SK-N-DZ (cell line): ENCODE data around the gene GMDS.

Source experiments
- DNase-seq: peaks from one replicate; pipeline ENCODE4 v3.0.0-alpha.2; 2015; ENCODE audit warnings: low spot score

Gene GMDS

GRCh38 chr6:2178125-2178524, 67.3 kb downstream of the GMDS start:
- DNase-seq = no peak

GRCh38 chr6:2175825-2176224, 69.6 kb downstream of the GMDS start:
- no peak for DNase-seq

- peak; percentile 59 for DNase-seq
Observed at GRCh38 chr6:2173203-2173961, 72.0 kb downstream of the GMDS start.

- no peak for DNase-seq
Observed at GRCh38 chr6:2171728-2172127, 73.7 kb downstream of the GMDS start.

- DNase-seq = no peak
Observed at GRCh38 chr6:2168480-2168879, 76.9 kb downstream of the GMDS start.

GRCh38 chr6:2166717-2167116, 78.7 kb downstream of the GMDS start:
- DNase-seq = no peak

- no peak for DNase-seq
Observed at GRCh38 chr6:2165286-2165685, 80.1 kb downstream of the GMDS start.

GRCh38 chr6:2164481-2164880, 80.9 kb downstream of the GMDS start:
- DNase-seq = no peak

GRCh38 chr6:2162079-2162445, 83.3 kb downstream of the GMDS start:
- no peak for DNase-seq

- peak; percentile 18 for DNase-seq
Observed at GRCh38 chr6:2158596-2159271, 86.7 kb downstream of the GMDS start.

GRCh38 chr6:2157441-2158127, 87.8 kb downstream of the GMDS start:
- no peak for DNase-seq

- no peak for DNase-seq
Observed at GRCh38 chr6:2155206-2155605, 90.2 kb downstream of the GMDS start.

- no peak for DNase-seq
Observed at GRCh38 chr6:2149361-2150006, 95.9 kb downstream of the GMDS start.

- no peak for DNase-seq
Observed at GRCh38 chr6:2148748-2149147, 96.7 kb downstream of the GMDS start.

- no peak for DNase-seq
Observed at GRCh38 chr6:2147766-2148448, 97.5 kb downstream of the GMDS start.

- no peak for DNase-seq
Observed at GRCh38 chr6:2147261-2147660, 98.1 kb downstream of the GMDS start.

GRCh38 chr6:2144210-2144609, 101.2 kb downstream of the GMDS start:
- no peak for DNase-seq

GRCh38 chr6:2141644-2142290, 103.6 kb downstream of the GMDS start:
- DNase-seq = no peak

- DNase-seq = no peak
Observed at GRCh38 chr6:2140438-2141128, 104.8 kb downstream of the GMDS start.

GRCh38 chr6:2135401-2135800, 110.0 kb downstream of the GMDS start:
- no peak for DNase-seq

- DNase-seq = no peak
Observed at GRCh38 chr6:2134554-2134953, 110.9 kb downstream of the GMDS start.
